Fibroblast of mammary gland (primary cell): ENCODE measurements around the gene PCDH17.

Experiments
- DNase-seq: peaks from one replicate; pipeline ENCODE4 v3.0.0-alpha.2; 2010; ENCODE audit warnings: low read depth
- H3K4me3 ChIP-seq: 2 replicates; pipeline ENCODE4 v1.5.1; 2011; ENCODE audit warnings: low read depth, mild to moderate bottlenecking, low read length, moderate library complexity; ENCODE audit not compliant: control insufficient read depth
- TF ChIP-seq, protein P1 (sequence below): conservative IDR thresholded peaks from 2 replicates; pipeline ENCODE4 v1.5.1; 2011; ENCODE audit warnings: low read depth, low read length, inconsistent platforms; ENCODE audit not compliant: control insufficient read depth, insufficient read depth

Gene PCDH17

DNA sequence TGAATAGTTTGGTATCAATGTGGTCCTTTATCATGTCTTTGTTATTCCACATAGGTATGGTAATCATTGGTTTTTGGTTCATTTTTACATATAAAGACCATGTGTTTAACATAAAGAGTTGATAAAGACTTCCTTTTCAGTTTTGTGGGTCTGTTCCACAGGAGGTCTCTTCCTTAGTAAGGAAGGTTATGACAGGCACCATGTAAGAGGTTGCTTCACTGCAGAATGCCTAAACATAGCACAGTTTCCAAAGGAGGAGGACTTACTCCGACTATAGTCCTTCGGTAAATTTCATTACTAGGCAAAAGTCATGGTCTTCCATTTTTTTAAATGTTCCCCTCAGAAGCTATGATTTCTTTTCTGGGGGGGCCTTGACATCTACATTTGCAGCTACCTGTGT, 27.1 kb upstream of the PCDH17 start:
- TF ChIP-seq, protein P1, sequence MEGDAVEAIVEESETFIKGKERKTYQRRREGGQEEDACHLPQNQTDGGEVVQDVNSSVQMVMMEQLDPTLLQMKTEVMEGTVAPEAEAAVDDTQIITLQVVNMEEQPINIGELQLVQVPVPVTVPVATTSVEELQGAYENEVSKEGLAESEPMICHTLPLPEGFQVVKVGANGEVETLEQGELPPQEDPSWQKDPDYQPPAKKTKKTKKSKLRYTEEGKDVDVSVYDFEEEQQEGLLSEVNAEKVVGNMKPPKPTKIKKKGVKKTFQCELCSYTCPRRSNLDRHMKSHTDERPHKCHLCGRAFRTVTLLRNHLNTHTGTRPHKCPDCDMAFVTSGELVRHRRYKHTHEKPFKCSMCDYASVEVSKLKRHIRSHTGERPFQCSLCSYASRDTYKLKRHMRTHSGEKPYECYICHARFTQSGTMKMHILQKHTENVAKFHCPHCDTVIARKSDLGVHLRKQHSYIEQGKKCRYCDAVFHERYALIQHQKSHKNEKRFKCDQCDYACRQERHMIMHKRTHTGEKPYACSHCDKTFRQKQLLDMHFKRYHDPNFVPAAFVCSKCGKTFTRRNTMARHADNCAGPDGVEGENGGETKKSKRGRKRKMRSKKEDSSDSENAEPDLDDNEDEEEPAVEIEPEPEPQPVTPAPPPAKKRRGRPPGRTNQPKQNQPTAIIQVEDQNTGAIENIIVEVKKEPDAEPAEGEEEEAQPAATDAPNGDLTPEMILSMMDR = no peak
- no peak for DNase-seq
- no peak overlapping the region for H3K4me3 ChIP-seq

DNA sequence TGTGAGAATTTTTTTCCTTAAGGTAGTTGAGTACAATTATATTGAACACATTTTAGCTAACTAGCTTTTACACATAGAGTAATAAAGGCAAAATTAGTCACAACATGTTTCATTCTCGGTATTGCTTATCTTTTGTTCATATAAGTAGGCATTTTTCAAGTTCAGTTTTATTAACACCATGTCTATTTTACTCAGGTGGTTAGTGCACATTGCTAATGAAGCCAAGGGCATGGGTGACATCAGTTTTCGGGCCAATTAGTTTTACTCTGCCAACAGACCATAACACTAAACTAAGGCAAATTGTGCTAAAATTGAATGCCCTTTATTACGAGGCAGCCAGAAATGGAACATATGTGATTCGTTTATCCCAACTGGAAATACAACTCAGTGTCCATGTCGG, 19.6 kb upstream of the PCDH17 start:
- DNase-seq = no peak
- TF ChIP-seq, protein P1 = no peak
- H3K4me3 ChIP-seq = no peak overlapping the region

DNA sequence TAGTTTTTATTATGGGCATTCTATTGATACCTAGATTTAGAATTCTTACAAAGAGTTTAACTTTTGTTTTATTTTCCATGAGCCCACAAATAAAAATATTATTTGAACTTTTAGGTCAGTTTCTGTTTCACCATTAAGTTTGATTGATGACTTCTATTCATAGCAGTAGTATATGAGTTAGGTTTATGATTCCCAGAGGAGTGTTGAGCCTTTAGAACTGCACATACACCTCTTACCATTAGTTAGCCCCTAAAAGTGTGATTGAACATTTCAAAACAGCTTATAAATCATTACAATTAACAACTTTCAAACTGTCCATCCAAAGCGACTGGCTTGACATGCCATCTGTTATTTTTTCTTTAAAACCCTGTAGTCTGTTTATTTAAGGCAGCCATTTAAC, 19.0 kb upstream of the PCDH17 start:
- TF ChIP-seq, protein P1 = no peak
- no peak for DNase-seq
- no peak overlapping the region for H3K4me3 ChIP-seq

DNA sequence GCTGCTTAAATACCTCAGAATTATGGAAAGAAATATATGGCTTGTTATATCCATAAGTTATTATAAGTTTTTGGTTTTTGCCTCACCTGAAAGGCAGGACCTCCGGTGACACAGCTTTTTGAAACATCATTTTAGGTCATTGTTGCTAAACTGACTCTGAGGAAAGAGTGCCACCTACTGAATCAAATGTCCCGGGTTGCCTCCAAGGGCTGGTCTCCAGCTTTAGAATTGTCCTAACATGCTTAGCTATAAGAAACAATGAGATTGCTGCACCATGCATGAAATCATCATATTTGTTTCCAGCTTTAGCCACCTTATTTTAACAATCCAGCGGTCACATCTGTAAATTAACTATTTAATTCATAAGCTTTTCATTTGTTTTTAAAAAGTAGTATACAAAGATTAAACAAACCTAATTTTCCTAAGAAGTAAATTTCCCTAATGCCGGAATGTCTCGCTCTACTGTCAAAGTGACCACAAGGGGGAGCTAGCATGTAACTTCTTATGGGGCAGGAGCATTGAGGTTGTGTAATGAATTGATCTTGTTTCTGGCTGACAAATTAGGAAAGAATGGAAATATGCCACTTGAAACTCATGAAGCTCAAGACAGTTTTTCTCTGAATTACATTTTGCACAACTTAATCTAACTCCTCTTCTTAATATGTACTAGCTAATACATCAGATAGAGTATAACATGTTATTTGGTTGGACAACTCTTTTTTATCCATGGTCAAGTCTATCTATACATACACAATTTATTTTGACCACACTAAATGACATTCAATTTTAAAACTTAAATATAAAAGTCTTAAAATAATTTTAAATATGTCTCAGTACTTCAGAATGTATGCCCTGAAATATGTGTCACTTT, 6.7 kb upstream of the PCDH17 start:
- TF ChIP-seq, protein P1 = peak; percentile 85
- DNase-seq = peak; percentile 62
- H3K4me3 ChIP-seq = no peak overlapping the region

DNA sequence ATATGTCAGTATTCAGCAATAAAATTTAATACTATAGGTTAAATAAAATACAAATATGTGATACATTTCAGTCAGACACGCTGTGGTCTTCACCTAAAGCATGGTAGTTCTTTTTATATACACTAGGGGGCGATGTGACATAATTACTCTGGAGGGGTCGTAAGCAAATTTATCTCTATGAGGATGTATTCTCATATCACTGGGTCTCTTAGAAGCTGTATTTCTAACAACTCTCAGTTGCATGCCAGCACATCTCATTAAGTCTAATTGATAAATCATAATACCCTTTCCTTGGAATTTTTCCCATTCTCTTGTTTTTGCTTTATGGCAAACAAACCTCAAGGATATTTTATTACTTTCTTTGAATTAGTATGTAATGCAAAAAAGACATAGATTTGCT, 3.9 kb upstream of the PCDH17 start:
- TF ChIP-seq, protein P1 = peak; percentile 56
- no peak overlapping the region for H3K4me3 ChIP-seq
- DNase-seq = peak; percentile 25

DNA sequence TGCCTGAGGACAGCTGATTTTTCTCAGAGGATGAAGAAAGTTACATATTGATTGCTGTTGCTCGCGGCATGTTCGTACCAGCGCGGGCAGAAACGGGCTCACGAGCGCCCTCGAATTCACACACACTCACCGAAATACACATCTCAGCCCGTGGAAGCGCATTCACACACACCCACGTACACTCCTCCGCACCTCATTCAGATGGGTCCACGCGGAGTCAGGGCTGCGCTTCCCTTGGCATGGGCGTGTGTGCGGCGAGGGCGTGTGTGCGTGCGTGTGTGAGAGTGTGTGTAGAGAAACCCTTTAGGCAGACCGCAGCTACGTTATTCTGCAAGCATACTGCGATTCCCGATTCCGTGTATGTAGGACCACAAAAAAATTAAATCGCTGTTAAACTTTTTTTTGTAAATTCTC, 2.1 kb upstream of the PCDH17 start:
- DNase-seq = no peak
- peak overlapping the region; percentile 25 for H3K4me3 ChIP-seq
- TF ChIP-seq, protein P1 = no peak
